ENCODE measurements around the gene KDM6B.

KDM6B gene

GRCh38 chr17:7820231-7820630 lies 13.8 kb upstream of the KDM6B start:
- H3K27ac ChIP-seq (ENCODE audit: low read length) = no peak overlapping the region
- no CpG with 5 or more reads among the region's 5 CpGs for WGBS (ENCODE audit: insufficient coverage, insufficient read length)
- peaks cover 2% of the 10 kb centered on the region; the same call in 1 of the 2 replicates for H3K27me3 ChIP-seq (ENCODE audit: control insufficient read depth, insufficient read depth, low read length)
- no peak overlapping the region for H3K4me3 ChIP-seq (ENCODE audit: low read length)
- no peaks in the 10 kb centered on the region for H3K9me3 ChIP-seq (ENCODE audit: control insufficient read depth, insufficient read depth, low read length)
- no peaks in the 10 kb centered on the region for H3K36me3 ChIP-seq (ENCODE audit: control insufficient read depth, insufficient read depth, low read length)
- no peak for DNase-seq (ENCODE audit: low read depth, low spot score)
- H3K4me1 ChIP-seq (ENCODE audit: control insufficient read depth, insufficient read depth, low read length) = peaks cover 3% of the 10 kb centered on the region

- H3K27me3 ChIP-seq (ENCODE audit: control insufficient read depth, insufficient read depth, low read length) = peaks cover 2% of the 10 kb centered on the region; the same call in 1 of the 2 replicates
- WGBS (ENCODE audit: insufficient coverage, insufficient read length) = 100% methylated on average over 1 of the region's 14 CpGs
- no peak overlapping the region for H3K27ac ChIP-seq (ENCODE audit: low read length)
- peaks cover 3% of the 10 kb centered on the region for H3K4me1 ChIP-seq (ENCODE audit: control insufficient read depth, insufficient read depth, low read length)
- no peak overlapping the region for H3K4me3 ChIP-seq (ENCODE audit: low read length)
- DNase-seq (ENCODE audit: low read depth, low spot score) = no peak
- H3K9me3 ChIP-seq (ENCODE audit: control insufficient read depth, insufficient read depth, low read length) = no peaks in the 10 kb centered on the region
- H3K36me3 ChIP-seq (ENCODE audit: control insufficient read depth, insufficient read depth, low read length) = no peaks in the 10 kb centered on the region
Measured at GRCh38 chr17:7822126-7822525, 11.9 kb upstream of the KDM6B start.

GRCh38 chr17:7823581-7824001 lies 10.4 kb upstream of the KDM6B start:
- H3K4me3 ChIP-seq (ENCODE audit: low read length) = no peak overlapping the region
- H3K36me3 ChIP-seq (ENCODE audit: control insufficient read depth, insufficient read depth, low read length) = no peaks in the 10 kb centered on the region
- WGBS (ENCODE audit: insufficient coverage, insufficient read length) = no CpG with 5 or more reads among the region's 20 CpGs
- H3K27ac ChIP-seq (ENCODE audit: low read length) = no peak overlapping the region
- DNase-seq (ENCODE audit: low read depth, low spot score) = no peak
- peaks cover 3% of the 10 kb centered on the region for H3K4me1 ChIP-seq (ENCODE audit: control insufficient read depth, insufficient read depth, low read length)
- no peaks in the 10 kb centered on the region for H3K9me3 ChIP-seq (ENCODE audit: control insufficient read depth, insufficient read depth, low read length)
- H3K27me3 ChIP-seq (ENCODE audit: control insufficient read depth, insufficient read depth, low read length) = peaks cover 2% of the 10 kb centered on the region; the same call in 1 of the 2 replicates

DNA sequence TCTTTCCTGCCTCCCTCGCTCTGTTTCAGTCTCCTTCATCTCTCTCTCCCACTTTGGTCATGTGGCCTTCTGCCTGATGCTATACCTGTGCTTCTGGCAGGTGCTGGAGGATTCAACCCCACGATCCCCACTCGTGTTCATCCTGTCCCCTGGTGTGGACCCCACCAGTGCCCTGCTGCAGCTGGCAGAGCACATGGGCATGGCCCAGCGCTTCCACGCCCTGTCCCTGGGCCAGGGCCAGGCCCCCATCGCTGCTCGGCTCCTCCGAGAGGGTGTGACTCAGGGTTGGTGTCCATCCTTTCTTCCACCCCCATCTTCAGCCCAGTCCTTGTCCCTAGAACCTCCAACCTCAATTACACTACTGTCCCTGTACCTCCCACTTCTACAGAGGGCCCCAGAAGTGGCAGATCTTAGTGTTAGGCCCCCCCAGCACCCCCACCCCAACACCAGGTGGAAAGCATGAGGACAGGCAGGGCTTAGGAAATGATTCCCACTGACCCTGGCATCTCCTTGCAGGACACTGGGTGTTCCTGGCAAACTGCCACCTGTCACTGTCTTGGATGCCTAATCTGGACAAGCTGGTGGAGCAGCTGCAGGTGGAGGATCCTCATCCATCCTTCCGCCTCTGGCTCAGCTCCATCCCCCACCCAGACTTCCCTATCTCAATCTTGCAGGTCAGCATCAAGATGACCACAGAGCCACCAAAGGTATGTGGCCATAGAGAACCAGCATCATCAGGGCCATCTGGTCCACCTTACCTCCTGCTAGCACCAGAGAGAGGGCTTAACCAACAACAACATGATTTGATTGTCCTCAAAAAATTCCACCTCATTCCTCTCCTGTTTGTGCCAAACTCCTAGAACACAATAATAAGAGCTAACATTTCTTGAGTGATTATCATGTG lies 9.7 kb upstream of the KDM6B start:
- H3K27ac ChIP-seq (ENCODE audit: low read length) = no peak overlapping the region
- H3K4me1 ChIP-seq (ENCODE audit: control insufficient read depth, insufficient read depth, low read length) = peaks cover 3% of the 10 kb centered on the region; the same call in 1 of the 2 replicates
- no CpG with 5 or more reads among the region's 9 CpGs for WGBS (ENCODE audit: insufficient coverage, insufficient read length)
- H3K27me3 ChIP-seq (ENCODE audit: control insufficient read depth, insufficient read depth, low read length) = peaks cover 2% of the 10 kb centered on the region; the same call in 1 of the 2 replicates
- H3K4me3 ChIP-seq (ENCODE audit: low read length) = no peak overlapping the region
- no peaks in the 10 kb centered on the region for H3K9me3 ChIP-seq (ENCODE audit: control insufficient read depth, insufficient read depth, low read length)
- DNase-seq (ENCODE audit: low read depth, low spot score) = no peak
- no peaks in the 10 kb centered on the region for H3K36me3 ChIP-seq (ENCODE audit: control insufficient read depth, insufficient read depth, low read length)

GRCh38 chr17:7825206-7825990 lies 8.6 kb upstream of the KDM6B start:
- Histone ChIP-seq H3K27me3 (ENCODE audit: control insufficient read depth, insufficient read depth, low read length) (peaks cover 2% of the 10 kb centered on the region; the same call in 1 of the 2 replicates), H3K27ac (ENCODE audit: low read length) (no peak overlapping the region), H3K4me3 (ENCODE audit: low read length) (no peak overlapping the region), H3K36me3 (ENCODE audit: control insufficient read depth, insufficient read depth, low read length) (no peaks in the 10 kb centered on the region), H3K4me1 (ENCODE audit: control insufficient read depth, insufficient read depth, low read length) (peaks cover 3% of the 10 kb centered on the region; the same call in 1 of the 2 replicates), H3K9me3 (ENCODE audit: control insufficient read depth, insufficient read depth, low read length) (no peaks in the 10 kb centered on the region)
- WGBS (ENCODE audit: insufficient coverage, insufficient read length) = no CpG with 5 or more reads among the region's 12 CpGs
- no peak for DNase-seq (ENCODE audit: low read depth, low spot score)

DNA sequence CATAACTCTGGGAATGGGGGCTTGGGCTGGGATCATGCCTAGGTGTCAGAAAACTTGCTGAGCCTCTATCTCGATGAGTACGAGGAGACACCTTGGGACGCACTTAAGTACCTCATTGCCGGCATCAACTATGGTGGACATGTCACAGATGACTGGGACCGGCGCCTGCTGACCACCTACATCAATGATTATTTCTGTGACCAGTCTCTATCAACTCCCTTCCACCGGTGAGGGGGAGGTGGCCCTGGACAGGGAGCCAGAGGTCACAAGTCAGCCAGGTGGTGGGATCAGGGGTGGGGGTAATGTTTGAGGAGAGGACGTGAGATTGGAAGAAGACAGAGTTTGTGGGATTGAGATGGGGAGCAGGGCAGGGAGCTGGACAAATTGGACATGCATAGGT lies 3.4 kb upstream of the KDM6B start:
- peaks cover 4% of the 10 kb centered on the region; the same call in 1 of the 2 replicates for H3K27me3 ChIP-seq (ENCODE audit: control insufficient read depth, insufficient read depth, low read length)
- H3K4me1 ChIP-seq (ENCODE audit: control insufficient read depth, insufficient read depth, low read length) = peaks cover 3% of the 10 kb centered on the region; the same call in 1 of the 2 replicates
- WGBS (ENCODE audit: insufficient coverage, insufficient read length) = 100% methylated on average over 1 of the region's 8 CpGs
- H3K4me3 ChIP-seq (ENCODE audit: low read length) = no peak overlapping the region
- H3K27ac ChIP-seq (ENCODE audit: low read length) = no peak overlapping the region
- no peaks in the 10 kb centered on the region for H3K36me3 ChIP-seq (ENCODE audit: control insufficient read depth, insufficient read depth, low read length)
- DNase-seq (ENCODE audit: low read depth, low spot score) = no peak
- H3K9me3 ChIP-seq (ENCODE audit: control insufficient read depth, insufficient read depth, low read length) = no peaks in the 10 kb centered on the region

GRCh38 chr17:7831233-7831632 lies 2.8 kb upstream of the KDM6B start:
- H3K27me3 ChIP-seq (ENCODE audit: control insufficient read depth, insufficient read depth, low read length) = peaks cover 4% of the 10 kb centered on the region; the same call in 1 of the 2 replicates
- no peak for DNase-seq (ENCODE audit: low read depth, low spot score)
- no peaks in the 10 kb centered on the region for H3K36me3 ChIP-seq (ENCODE audit: control insufficient read depth, insufficient read depth, low read length)
- H3K9me3 ChIP-seq (ENCODE audit: control insufficient read depth, insufficient read depth, low read length) = no peaks in the 10 kb centered on the region
- H3K4me1 ChIP-seq (ENCODE audit: control insufficient read depth, insufficient read depth, low read length) = peaks cover 3% of the 10 kb centered on the region; the same call in 1 of the 2 replicates
- no peak overlapping the region for H3K4me3 ChIP-seq (ENCODE audit: low read length)
- no peak overlapping the region for H3K27ac ChIP-seq (ENCODE audit: low read length)
- WGBS (ENCODE audit: insufficient coverage, insufficient read length) = no CpG with 5 or more reads among the region's 7 CpGs

DNA sequence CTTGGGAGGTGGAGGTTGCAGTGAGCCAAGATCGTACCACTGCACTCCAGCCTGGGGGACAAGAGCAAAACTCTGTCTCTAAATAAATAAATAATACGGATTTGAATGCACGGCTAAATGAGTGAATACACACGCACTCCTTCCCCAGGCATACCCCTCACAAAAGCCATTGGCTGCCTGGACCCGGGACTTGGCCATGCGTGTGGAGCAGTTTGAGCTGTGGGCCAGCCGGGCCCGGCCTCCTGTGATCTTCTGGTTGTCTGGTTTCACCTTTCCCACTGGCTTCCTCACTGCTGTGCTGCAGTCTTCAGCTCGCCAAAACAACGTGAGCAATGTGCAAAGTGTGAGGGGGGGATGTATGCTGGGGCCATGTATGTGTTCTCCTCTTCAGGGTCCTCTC lies 1.6 kb upstream of the KDM6B start:
- Histone ChIP-seq H3K9me3 (ENCODE audit: control insufficient read depth, insufficient read depth, low read length) (no peaks in the 10 kb centered on the region), H3K27me3 (ENCODE audit: control insufficient read depth, insufficient read depth, low read length) (peaks cover 4% of the 10 kb centered on the region; the same call in 1 of the 2 replicates), H3K36me3 (ENCODE audit: control insufficient read depth, insufficient read depth, low read length) (no peaks in the 10 kb centered on the region), H3K4me1 (ENCODE audit: control insufficient read depth, insufficient read depth, low read length) (peaks cover 3% of the 10 kb centered on the region; the same call in 1 of the 2 replicates), H3K27ac (ENCODE audit: low read length) (no peak overlapping the region), H3K4me3 (ENCODE audit: low read length) (no peak overlapping the region)
- WGBS (ENCODE audit: insufficient coverage, insufficient read length) = no CpG with 5 or more reads among the region's 10 CpGs
- DNase-seq (ENCODE audit: low read depth, low spot score) = no peak

DNA sequence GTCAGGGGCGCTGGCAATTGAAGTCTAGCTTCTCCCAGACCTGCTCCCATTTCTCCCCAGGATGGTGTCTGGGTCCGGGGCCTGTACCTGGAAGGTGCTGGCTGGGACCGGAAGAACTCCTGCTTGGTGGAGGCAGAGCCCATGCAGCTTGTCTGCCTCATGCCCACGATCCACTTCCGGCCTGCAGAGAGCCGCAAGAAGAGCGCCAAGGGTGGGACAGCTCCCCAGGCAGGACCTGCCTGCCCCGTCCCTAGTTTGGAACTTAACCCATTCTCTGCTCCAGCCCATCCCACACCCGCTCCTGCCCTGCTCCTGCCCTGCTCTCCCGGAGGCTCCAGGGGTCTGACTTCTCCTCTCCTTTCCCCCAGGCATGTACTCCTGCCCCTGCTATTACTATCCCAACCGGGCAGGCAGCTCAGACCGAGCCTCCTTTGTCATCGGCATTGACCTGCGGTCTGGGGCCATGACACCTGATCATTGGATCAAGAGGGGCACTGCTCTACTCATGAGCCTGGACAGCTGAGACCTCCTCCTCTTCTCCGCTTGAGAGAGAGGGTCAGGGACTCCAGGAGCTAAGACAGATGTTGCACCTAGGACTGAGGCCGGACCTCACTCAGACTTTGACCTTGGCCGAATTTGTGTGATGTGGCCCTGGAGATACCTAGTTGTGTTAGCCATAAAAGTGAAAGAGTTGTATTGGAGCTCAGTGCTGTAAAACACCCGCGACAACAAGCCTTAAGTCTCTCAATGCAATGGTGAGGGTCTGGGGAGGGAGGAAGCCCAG lies 814 bp upstream of the KDM6B start:
- Histone ChIP-seq H3K4me3 (ENCODE audit: low read length) (peak overlapping the region; percentile 64; the same call in 1 of the 2 replicates), H3K36me3 (ENCODE audit: control insufficient read depth, insufficient read depth, low read length) (no peaks in the 10 kb centered on the region), H3K27ac (ENCODE audit: low read length) (no peak overlapping the region), H3K27me3 (ENCODE audit: control insufficient read depth, insufficient read depth, low read length) (peaks cover 4% of the 10 kb centered on the region; the same call in 1 of the 2 replicates), H3K4me1 (ENCODE audit: control insufficient read depth, insufficient read depth, low read length) (peaks cover 3% of the 10 kb centered on the region; the same call in 1 of the 2 replicates), H3K9me3 (ENCODE audit: control insufficient read depth, insufficient read depth, low read length) (no peaks in the 10 kb centered on the region)
- WGBS (ENCODE audit: insufficient coverage, insufficient read length) = no CpG with 5 or more reads among the region's 19 CpGs
- no peak for DNase-seq (ENCODE audit: low read depth, low spot score)

Measured in iPS DF 6.9 (cell line).